ELR (cell line): Measurements from ENCODE around the gene STYXL1.
A peak's percentile ranks its signal among the peaks of the same experiment; 100 is the strongest.

Experiments
- DNase-seq: peaks from one replicate; pipeline ENCODE4 v3.0.0-alpha.2; 2015; ENCODE audit warnings: low read depth

Gene STYXL1

DNA sequence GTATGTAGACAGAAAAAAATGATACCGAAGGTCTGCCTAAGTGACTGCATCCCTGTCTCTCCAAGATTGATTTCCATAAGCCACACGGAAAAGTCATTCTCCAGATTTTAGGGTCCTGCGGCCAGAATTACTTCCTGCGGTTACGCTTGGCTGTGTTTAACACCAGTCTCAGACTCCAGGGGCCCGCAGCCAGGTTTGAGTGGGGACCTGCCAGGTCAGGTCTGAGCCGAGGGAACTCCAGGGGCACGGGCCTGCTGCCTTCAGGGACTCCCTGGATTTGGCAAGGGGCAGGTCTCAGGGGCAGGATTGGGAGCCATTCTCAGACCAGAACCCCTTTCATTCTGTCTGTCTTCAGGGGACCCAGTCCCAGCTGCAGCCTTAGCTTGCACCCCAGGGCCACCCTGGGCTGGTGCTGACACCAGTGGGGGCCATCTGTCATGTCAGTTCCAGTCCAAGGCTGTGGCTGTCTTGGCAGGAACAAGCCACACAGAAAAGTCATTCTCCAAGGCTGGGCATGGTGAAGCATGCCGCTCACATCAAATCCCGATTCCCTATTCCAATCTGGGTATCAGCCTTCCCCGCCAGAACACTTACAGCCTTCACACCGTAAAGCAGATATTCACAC is 92.4 kb downstream of the STYXL1 start:
- DNase-seq, result no peak

DNA sequence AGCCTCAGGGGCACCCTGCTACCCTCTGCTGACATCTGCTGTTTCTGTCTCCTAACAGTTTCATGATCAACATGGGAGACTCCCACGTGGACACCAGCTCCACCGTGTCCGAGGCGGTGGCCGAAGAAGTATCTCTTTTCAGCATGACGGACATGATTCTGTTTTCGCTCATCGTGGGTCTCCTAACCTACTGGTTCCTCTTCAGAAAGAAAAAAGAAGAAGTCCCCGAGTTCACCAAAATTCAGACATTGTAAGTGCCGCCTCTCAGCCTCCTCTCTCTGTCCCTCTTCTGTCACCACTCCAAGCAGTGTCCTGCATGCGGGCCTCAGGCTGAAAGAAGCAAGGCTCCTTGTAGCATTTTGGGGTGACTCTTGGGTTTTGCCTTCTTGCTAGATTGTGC is 93.9 kb downstream of the STYXL1 start:
- DNase-seq, result no peak

DNA sequence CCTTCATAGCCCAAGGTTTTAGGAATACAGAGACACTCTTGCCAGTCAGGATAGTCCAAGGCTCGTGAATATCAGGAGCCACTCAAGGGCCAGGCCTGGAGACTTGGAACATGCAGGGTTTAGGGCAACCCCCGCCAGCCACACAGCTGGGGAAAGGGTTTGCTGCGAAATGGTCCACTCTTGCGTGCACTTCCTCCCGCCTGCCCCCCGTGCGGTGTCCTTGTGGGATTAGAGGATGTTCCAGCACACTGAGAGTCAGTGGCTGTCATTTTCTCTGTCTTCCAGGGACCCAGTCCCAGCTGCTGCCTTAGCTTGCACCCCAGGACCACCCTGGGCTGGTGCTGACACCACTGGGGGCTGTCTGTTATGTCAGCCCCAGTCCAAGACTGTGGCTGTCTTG is 94.4 kb downstream of the STYXL1 start:
- DNase-seq, result no peak

DNA sequence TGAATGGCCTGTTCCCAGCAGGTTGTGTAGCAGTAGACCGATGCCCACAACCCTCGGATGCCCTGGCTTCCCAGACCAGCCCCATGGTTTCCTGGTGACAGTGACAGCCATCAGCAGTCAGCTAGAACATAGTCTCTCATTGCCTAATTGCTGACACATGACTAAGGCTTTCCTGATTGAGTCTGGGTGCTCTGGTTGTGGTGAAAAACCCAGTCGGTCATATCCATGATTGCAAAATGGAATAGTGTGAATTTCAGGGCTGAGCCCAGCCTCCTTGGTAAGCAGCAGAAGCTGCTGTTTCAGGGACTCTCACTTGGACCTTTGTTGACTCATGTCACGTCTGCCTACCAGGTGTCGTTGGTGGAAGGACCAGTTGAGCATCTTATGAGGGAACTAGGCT is 96.3 kb downstream of the STYXL1 start:
- DNase-seq, result peak; percentile 64

DNA sequence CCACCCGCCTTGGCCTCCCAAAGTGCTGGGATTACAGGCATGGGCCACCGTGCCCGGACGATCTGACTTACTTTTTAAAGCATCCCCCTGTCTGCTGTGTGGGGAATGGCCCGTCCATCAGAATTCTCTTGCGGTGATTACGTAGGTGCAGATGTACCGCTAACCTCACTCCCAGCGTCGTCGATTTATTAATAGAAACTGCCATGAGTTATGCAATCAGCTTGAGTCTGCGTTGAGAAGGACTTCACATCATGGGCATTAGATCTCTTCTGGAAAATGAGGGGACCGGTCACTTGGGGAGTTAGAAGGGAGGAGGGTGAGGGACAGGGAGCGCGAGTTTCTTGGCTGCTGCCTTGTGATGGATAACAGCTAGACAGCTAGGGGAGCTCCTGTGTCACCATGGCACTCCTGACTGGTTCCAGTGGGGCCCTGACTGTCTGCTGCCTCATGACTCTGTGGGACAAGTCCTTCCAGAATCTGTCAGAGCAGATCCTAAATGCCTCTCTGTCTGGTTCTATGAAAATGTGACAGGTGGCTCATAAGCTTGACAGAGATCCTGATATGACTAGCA is 97.6 kb downstream of the STYXL1 start:
- DNase-seq, result no peak

DNA sequence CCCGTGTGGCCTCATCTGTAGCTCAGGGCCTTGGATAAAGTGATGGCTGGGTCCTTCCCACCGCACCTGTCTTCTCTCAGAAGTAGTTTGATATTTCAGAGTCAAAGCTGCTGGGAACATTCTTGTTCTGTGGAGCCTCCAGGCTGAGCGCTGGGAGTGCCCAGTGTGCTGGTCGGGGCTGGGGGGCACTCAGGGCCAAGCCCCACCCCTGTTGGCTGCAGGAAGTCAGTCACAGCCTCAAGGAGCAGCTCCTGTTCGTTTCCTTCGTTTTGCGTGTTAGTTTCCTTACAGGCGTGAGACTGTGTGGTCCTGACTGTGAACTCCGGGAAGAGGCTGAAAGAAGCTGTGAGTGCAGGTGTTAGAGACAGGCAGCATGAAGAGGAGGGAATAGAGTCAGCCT is 99.6 kb downstream of the STYXL1 start:
- DNase-seq, result no peak
